Cardiac septum (tissue), 1 donor: ENCODE measurements around the gene THTPA. TPM values are rescaled to one million over a fixed set of nuclear protein-coding genes. Genes with fewer than 3 reads are reported as not detected.
"Not testable (repeated sequence)": the region's sequence is repeated elsewhere in the genome, so short reads cannot be mapped to it uniquely, and the experiment has no call there.

Experiments
- DNase-seq: peaks from one replicate; pipeline ENCODE4 v3.0.0-alpha.2; 2020; ENCODE audit warnings: low spot score
- intact Hi-C: fragments of 100-400 bp; cut with DNase I; formaldehyde crosslinking; loops from one replicate; pipeline ENCODE4 v1.14.0; 2022
- total RNA-seq: library from RNA; stranded (reverse); fragmentation: NEBNext Ultra II Directional; extraction: Animal tissue kit (Norgen Biotek cat#: 25700); gene quantifications from one replicate; pipeline ENCODE4 v1.2.1, GENCODE V29; 2021
- donor health status: DM: no; HTN: no; CAD: no.

The THTPA gene
- total RNA-seq, 1 donor from 2014 or later: 17.5 TPM

DNA sequence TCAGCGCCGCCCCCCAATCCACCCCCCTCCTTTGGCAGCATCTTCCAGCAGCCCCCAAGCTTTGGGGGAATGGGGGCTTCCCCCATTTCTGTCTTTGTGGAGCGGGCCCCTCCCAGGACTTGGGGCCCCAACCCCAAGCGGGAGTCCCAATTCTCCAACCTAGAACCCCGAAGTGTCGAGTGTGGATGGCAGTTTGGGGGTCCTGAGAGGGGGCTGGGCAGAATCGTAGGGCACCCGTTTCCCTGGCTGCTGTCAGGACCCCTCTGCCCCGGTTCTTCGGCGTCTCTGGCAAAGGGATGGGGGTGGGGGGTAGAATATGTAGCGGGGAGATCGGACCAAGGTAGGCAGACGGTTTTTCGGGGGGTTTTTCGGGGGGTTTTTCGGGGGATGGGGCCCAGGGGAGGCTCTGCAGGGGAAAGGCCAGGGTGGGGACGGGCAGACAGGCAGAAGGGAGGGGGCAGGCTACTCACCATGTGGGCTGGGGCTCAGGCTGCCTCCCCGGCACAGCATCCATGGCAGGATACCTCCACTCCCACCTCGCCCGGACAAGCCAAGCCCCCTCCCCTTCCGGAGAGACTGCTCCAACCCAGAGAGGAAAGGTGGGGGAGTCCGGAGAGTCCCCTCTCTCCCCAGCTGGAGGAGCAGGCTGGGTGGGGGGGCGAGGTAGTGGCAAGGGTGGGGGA, 21.8 kb downstream of the THTPA start:
- intact Hi-C loops: no loop called here
- DNase-seq: peak; percentile 74

DNA sequence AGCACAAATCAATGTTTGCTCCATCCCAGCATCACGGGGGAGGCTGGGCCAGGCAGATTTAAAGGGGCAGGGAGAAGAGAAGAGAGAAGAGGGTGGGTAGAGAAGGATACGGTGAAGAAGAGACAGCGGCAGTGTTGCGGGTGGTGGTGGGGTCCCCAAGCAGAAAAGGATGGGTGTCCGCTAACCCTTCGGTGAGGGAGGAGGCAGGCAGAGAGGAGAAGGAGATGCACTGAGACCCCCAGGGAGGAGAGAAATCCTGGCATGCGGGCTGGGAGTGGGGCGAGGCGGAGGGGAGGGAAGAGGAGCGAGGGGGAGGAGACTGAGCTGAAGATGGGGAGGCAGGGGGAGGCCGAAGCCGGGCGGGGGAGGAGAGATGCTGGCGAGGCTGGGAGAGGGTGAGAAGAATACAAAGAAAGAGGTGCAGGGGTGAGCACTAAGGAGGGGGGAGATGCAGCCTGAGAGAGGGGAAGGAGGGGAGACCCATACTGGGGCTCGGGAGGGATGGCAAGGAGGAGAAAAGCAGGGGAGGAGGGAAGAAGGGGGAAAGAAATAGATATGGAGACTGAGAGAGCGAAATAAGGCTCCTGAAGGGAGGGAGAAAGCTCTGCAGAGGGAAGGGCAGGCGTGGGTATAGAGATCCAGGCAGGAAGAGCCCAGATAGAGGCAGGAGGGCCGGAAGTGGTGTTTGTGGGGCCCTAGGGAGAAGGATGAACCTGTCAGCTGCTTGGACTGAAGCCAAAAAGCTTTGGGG, 22.7 kb downstream of the THTPA start, which contains the start of gene JPH4:
Gene JPH4, minus strand, starts transcription at position 231 of the 751 bp plus-strand sequence. CDS start 1,337 bp downstream, outside the sequence.
- intact Hi-C loops: no loop called here
- peak; percentile 22 for DNase-seq

DNA sequence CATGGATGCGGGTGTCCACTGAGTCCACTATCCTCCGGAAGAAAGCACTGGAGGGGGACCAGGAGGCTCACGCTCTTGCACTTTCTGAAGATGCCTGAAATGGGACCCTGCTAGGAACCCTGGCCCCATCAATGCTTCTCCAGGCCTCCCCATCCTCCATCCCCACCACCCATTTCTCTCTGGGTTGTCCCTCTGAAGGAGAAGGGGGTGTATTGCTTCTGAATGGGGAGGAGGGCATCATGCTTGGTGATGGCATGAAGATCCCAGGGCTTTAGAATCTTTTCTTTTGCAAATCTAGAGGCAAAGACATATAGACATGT, 23.2 kb downstream of the THTPA start:
- intact Hi-C loops: no loop called here

DNA sequence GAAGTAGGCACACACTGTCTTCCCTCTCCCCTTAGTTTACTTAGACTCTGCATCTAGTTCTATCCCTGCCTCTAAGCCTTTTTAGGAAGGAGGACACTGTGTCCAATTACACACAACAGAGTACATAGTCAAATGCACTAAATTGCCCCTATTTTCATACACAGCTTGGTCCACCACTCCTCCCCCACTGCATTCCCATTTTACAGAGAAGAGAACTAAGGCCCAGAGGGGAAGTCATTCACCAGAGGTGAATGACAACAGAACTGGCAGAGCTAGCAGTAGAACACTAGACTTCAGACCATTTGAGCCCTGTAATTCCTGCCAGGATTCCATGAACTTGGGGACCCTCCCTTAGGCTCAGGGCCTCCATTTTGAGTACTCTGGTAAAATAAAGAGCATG, 23.7 kb downstream of the THTPA start:
- intact Hi-C loops: no loop called here
- DNase-seq: peak; percentile 10

More for the DNA sequence above, 23.2 kb downstream of the THTPA start:
- DNase-seq: peak; percentile 44

DNA sequence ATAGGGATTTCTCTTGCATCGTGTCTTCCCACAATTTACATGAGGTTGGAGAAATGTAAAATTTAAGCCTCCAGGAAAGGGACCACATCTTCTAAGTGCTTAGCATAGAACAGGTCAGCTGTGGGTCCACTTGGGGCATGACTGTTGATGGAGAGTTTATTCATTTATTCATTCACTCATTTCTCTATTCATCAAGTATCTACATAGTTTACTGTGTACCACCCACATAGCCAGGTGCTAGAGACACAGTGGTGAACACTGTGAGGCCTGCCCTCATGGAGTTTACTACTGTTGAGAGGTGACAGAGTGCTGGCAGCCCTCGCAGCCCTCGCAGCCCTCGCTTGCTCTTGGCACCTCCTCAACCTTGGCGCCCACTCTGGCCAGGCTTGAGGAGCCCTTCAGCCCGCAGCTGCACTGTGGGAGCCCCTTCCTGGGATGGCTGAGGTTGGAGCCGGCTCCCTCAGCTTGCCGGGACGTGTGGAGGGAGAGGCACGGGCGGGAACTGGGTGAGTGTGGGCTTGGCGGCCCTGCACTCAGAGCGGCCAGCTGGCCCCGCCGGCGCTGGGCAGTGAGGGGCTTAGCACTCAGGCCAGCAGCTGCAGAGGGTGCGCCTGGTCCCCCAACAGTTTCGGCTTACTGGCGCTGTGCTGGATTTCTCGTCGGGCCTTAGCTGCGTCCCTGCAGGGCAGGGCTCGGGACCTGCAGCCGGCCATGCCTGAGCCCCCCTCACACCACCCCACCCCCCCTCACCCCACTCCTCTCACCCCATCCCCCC, 24.3 kb downstream of the THTPA start:
- intact Hi-C loops: no loop called here
- DNase-seq: peak; percentile 27

DNA sequence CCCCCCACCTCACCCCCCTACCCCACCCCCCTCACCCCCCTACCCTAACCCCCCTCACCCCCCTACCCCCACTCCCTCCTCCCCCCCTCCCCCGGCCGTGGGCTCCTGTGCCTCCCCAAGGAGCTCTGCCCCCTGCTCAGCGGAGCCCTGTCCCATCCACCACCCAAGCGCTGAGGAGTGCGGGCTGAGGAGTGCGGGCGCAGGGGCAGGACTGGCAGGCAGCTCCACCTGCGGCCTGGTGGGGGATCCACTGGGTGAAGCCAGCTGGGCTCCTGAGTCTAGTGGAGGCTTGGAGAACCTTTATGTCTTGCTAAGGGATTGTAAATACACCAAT, 24.8 kb downstream of the THTPA start:
- no peak for DNase-seq
- intact Hi-C loops: no loop called here

DNA sequence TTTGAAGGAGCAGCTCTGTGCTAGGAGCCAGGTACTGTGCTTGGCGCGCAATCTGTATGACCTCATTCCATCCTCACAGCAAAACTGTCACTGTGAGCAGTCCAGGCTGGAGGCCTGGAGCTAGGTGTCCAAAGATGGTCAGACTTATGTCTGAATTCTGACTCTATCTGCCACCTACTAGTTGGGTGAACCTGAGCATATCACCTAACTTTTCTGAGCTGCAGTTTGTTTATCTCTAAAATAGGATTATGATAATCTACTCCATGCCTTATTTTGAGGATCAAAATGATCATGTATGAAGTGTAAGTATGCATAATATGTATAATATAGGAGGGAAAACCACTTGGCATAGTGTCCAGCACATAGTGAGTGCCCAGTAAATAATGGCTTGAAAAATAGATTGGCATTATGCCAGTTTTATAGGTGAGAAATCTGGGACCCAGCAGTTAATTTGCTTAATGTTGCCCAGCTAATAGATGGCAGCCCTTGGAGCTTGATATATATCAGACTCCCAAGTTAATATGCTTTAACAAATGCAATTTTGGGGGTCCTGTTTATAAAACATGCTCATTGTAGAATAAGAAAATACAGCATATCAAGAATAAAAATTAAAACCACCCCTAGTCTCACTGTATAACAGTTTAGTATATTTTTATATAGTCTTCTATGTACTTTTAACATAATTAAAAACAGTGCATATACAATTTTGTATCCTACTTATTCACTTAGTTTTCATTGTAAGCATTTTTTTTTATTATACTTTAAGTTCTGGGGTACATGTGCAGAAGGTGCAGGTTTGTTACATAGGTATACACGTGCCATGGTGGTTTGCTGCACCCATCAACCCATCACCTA, 27.1 kb downstream of the THTPA start:
- intact Hi-C loops: no loop called here
- no peak for DNase-seq

DNA sequence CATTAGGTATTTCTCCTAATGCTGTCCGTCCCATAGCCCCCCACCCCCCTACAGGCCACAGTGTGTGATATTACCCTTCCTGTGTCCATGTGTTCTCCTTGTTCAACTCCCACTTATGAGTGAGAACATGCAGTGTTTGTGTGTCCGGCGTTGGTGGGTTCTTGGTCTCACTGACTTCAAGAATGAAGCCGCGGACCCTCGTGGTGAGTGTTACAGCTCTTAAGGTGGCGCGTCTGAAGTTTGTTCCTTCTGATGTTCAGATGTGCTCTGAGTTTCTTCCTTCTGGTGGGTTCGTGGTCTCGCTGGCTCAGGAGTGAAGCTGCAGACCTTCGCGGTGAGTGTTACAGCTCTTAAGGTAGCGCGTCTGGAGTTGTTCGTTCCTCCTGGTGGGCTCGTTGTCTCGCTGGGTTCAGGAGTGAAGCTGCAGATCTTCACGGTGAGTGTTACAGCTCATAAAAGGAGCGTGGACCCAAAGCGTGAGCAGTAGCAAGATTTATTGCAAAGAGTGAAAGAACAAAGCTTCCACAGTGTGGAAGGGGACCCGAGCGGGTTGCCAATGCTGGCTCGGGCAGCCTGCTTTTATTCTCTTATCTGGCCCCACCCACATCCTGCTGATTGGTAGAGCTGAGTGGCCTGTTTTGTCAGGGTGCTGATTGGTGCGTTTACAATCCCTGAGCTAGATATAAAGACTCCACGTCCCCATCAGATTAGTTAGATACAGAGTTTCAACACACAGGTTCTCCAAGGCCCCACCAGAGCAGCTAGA, 27.9 kb downstream of the THTPA start:
- intact Hi-C loops, DNase-seq: not testable (repeated sequence)

DNA sequence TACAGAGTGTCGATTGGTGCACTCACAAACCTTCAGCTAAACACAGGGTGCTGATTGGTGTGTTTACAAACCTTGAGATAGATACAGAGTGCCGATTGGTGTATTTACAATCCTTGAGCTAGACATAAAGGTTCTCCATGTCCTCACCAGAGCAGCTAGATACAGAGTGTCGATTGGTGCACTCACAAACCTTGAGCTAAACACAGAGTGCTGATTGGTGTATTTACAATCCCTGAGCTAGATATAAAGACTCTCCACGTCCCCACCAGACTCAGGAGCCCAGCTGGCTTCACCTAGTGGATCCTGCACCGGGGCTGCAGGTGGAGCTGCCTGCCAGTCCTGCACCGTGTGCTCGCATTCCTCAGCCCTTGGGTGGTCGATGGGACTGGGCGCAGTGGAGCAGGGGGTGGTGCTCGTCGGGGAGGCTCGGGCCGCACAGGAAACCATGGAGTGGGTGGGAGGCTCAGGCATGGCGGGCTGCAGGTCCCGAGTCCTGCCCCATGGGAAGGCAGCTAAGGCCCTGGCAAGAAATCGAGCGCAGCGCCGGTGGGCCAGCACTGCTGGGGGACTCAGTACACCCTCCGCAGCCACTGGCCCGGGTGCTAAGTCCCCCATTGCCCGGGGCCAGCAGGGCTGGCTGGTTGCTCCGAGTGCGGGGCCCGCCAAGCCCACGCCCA, 28.6 kb downstream of the THTPA start:
- intact Hi-C loops, DNase-seq: not testable (repeated sequence)

DNA sequence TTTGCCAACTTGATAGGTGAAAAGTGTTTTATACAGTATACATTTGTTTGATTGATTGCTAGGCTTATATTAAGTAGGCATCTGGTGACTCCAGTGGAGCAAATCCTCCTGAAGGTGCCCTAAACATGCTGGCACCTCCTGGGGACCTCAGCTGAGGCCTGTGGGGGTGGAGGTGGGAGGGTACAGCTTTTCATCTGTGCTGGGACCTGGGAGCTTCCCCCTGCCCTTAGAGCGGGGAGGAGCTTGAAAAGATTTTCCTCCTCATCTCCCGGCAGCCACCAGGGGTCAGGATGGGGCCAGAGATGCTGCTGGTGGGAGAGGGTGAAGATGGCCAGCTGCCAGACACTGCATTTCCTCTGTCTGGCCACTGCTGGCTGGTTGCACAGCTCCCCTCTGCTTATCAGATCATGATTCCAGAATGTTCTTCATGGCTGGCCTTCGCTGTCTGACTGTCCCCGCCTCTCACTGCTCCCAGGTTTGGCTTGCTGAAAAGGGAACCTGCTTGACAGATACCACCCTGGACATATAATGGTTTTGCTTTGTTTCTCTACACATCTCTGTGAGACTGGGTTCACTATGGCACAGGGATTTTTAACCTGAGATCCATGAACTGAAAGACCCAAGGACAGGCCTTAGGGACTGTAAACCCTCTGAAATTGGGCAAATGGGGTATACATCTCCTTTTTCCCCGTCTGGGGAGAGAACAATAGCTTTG, 33.0 kb downstream of the THTPA start:
- peak; percentile 87 for DNase-seq
- intact Hi-C loops: loop anchor here (2.0 kb wide), 1 partner anchor 340 kb away; no protein-coding TSS in a partner anchor

DNA sequence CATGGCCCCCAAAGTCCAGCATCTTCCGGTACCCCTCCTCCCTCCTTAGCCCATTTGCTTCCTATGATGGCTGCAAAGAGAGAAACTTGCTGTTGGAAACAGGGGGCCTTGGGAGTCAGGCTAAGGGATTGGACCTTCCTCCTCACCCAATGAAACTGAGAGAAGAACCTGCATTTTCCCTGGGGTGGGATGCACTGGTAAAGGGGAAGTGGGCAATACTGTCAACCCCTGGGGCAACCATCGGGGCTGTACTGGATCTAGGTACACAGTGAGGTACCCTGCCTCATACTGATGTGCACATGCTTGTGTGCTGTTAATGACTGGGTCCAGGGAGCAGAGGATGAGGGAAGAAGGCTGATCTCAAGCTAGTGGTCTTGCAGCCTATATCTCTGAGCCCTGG, 33.5 kb downstream of the THTPA start:
- no peak for DNase-seq
- intact Hi-C loops: loop anchor here (2.0 kb wide), 1 partner anchor 339 kb away; no protein-coding TSS in a partner anchor

DNA sequence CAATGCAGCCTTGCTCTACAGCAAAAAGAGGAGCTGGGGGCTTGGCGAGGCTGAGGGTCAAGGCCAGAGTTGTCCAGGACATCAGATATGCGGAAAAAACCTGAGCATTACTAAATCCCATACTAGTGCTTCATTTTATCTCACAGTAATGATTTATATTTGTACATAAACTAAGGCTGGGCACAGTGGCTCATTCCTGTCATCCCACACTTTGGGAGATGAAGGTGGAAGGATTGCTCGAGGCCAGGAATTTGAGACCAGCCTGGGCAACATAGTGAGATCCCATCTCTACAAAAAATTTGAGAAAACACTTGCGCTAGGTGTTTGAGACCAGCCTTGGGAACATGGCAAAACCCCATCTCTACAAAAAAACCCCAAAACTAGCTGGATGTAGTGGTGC, 34.1 kb downstream of the THTPA start:
- no peak for DNase-seq
- intact Hi-C loops: no loop called here

DNA sequence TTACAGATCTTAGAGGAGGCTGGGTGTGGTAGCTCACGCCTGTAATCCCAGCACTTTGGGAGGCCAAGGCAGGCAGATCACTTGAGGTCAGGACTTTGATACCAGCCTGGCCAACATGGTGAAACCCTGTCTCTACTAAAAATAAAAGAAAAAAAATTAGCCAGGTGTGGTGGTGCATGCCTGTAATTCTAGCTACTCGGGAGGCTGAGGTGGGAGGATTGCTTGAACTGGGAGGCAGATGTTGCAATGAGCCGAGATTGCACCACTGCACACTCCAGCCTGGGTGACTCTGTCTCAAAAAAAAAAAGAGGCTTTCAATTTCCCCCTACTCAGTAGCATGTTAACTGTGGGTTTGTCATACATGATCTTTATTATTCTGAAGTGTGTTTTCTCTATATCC, 38.1 kb downstream of the THTPA start:
- intact Hi-C loops, DNase-seq: not testable (repeated sequence)

DNA sequence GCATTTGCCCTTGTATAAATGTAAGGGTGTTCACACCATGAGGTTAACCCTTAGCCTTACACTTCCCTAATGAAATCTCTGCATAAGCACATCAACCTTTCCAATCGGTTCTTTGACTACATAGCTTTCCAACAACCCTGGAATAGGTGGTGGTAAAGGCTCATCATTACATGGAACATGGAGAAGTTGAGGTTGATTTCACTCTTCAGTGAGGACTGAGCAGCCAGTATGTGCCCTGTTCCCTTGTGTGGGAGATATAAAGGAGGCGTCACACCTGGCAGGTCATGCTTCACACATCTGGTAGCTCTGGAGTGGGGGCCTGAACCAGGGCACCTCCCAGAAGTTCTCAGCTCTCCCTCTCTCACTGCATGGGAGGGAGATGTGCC, 44.2 kb downstream of the THTPA start:
- DNase-seq: no peak
- intact Hi-C loops: no loop called here

DNA sequence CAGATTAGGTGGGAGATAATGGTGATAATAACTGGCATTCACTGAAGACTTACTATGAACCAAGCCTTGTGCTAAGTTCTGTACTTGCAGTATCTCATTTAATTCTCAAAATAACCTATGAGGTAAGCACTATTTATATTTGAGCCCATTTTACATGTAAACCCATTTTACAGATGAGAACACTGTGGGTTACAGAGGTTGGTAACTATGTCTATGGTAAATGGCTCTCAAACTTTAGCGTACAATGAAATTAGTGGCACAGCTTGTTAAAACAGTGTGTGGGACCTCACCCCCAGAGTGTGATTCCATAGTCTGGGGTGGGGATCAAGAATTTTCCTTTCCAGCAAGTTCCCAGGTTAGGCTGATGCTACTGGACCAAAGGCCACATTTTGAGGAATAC, 44.7 kb downstream of the THTPA start:
- no peak for DNase-seq

DNA sequence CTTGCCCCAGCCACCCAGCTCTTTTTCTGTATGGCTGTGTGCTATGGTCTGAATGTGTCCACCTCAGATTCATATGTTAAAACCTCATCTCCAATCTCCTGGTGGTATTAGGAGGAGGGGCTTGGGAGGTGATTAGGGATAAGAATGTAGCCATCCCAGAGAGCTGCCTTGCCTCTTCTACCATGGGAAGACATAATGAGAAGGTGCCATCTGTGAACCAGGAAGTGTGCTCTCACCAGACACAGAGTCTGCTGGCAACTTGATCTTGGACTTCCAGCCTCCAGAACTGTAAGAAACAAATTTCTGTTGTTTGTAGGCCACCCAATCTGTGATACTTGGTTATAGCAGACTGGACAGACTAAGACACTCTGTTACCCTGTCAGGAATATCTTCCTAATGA, 45.4 kb downstream of the THTPA start:
- DNase-seq: no peak
- intact Hi-C loops: no loop called here

More for the DNA sequence above, 44.7 kb downstream of the THTPA start:
- intact Hi-C loops: no loop called here

DNA sequence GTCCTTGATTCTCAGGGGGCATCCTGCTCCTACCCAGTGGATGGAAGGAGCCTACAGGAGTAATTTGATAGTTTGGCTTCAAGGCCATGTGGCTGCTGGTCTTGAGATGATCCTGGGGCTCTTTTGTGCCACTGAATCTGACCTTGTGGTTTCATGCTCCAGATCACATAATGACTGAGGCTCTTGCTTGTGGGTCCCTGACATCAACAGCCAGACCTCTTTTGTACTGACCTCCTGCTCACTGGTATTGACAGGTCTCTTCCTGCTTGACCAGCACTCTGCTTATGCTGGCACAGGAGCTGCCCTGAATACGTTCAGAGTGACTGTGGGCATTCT, 45.7 kb downstream of the THTPA start:
- intact Hi-C loops: no loop called here
- DNase-seq: no peak
